T-cell (primary cell): ENCODE data around the gene EPHA2. TPM values are rescaled to one million over a fixed set of nuclear protein-coding genes. Genes with fewer than 3 reads are reported as not detected.

Experiments
- ATAC-seq, 4 experiments: fragments of 200-7000 bp in 3 of 4; fragments of 150-1000 bp in 1 of 4; cut with Tn5 transposase; replicated peaks in 1 of 4; 1 replicate in 3 of 4; 2 replicates in 1 of 4; pipeline ENCODE4 v1.10.0; 2021; ENCODE audit warnings: moderate library complexity in 3 of 4, mild to moderate bottlenecking in 2 of 4, moderate number of reproducible peaks in 1 of 4
- CTCF ChIA-PET, 2 donors: fragments of 300-600 bp; sonication (Branson Sonifier 250); formaldehyde crosslinking; loops; one replicate each; lab custom pipeline; 2022; ENCODE audit warnings: antibody characterized with exemption in 2 of 2; lab: Charles Lee
- POLR2A ChIA-PET, 2 donors: fragments of 300-600 bp; sonication (Branson Sonifier 250); formaldehyde crosslinking; loops; one replicate each; lab custom pipeline; 2022; ENCODE audit warnings: antibody characterized with exemption in 2 of 2; lab: Charles Lee
- DNase-seq, 35 experiments: peaks; one replicate each; pipeline versions ENCODE4 v3.0.0 to v3.0.0-alpha.2; 2013 to 2023
- H3K27ac ChIP-seq: one replicate; pipeline ENCODE4 v1.5.1; 2013; ENCODE audit warnings: low read length
- H3K27me3 ChIP-seq, 2 experiments: replicated peaks in 1 of 2; 1 replicate in 1 of 2; 2 replicates in 1 of 2; pipeline versions ENCODE4 v1.6.1 to v1.7.0; 2013; ENCODE audit warnings: low read length in 1 of 2, mixed read lengths in 1 of 2; ENCODE audit not compliant: control insufficient read depth in 2 of 2, insufficient read depth in 2 of 2; ENCODE audit errors: extremely low read depth in 1 of 2
- H3K36me3 ChIP-seq, 2 donors: 1 replicate in 1 of 2; 2 replicates in 1 of 2; pipeline versions ENCODE4 v1.6.1 to v1.7.0; 2013; ENCODE audit warnings: low read length in 1 of 2; ENCODE audit not compliant: control insufficient read depth in 2 of 2, insufficient read depth in 1 of 2; ENCODE audit errors: extremely low read depth in 1 of 2
- H3K4me1 ChIP-seq, 2 experiments: 1 replicate in 1 of 2; 2 replicates in 1 of 2; pipeline versions ENCODE4 v1.6.1 to v1.7.0; 2013; ENCODE audit warnings: low read length in 2 of 2, mixed read lengths in 1 of 2; ENCODE audit not compliant: insufficient read depth in 2 of 2, control insufficient read depth in 1 of 2; ENCODE audit errors: extremely low read depth in 1 of 2
- H3K4me3 ChIP-seq, 2 donors: 1 replicate in 1 of 2; 2 replicates in 1 of 2; pipeline versions ENCODE4 v1.5.1 to v1.7.0; 2013; ENCODE audit warnings: mild to moderate bottlenecking in 2 of 2, low read length in 1 of 2, moderate library complexity in 1 of 2; ENCODE audit not compliant: control insufficient read depth in 1 of 2; ENCODE audit errors: extremely low read depth in 1 of 2
- H3K9me3 ChIP-seq: 2 replicates; pipeline ENCODE4 v1.7.0; 2013
- H3K27ac Mint-ChIP-seq, 2 donors: one replicate each; pipeline ENCODE4 v1.8.0; 2020 to 2021; ENCODE audit warnings: mild to moderate bottlenecking in 2 of 2, mixed read lengths in 2 of 2
- H3K27me3 Mint-ChIP-seq, 2 donors: one replicate each; pipeline ENCODE4 v1.8.0; 2021 to 2022; ENCODE audit warnings: mixed read lengths in 2 of 2
- H3K36me3 Mint-ChIP-seq: one replicate; pipeline ENCODE4 v1.8.0; 2021; ENCODE audit warnings: mixed read lengths
- H3K4me1 Mint-ChIP-seq, 3 donors: one replicate each; pipeline ENCODE4 v1.8.0; 2020 to 2022; ENCODE audit warnings: mixed read lengths in 3 of 3, mild to moderate bottlenecking in 1 of 3
- H3K4me3 Mint-ChIP-seq, 3 donors: one replicate each; pipeline ENCODE4 v1.8.0; 2020 to 2022; ENCODE audit warnings: mild to moderate bottlenecking in 3 of 3, mixed read lengths in 3 of 3, moderate library complexity in 3 of 3
- H3K9me3 Mint-ChIP-seq, 3 donors: one replicate each; pipeline ENCODE4 v1.8.0; 2020 to 2022; ENCODE audit warnings: mixed read lengths in 3 of 3
- WGBS: methylation state at CpG from one replicate; pipeline ENCODE4 v1.1.5; 2013; ENCODE audit warnings: missing lambda C conversion rate; ENCODE audit not compliant: insufficient coverage; 5-methylcytosine and 5-hydroxymethylcytosine counted together
- total RNA-seq, 35 experiments: library from RNA in 6 of 35; stranded (reverse) in 6 of 35; fragments of 120-200 nt in 1 of 35; gene quantifications; one replicate each; pipeline versions ENCODE4 v1.2.1 to v1.2.4 and lab custom pipeline; 2013 to 2026

Gene EPHA2
- total RNA-seq, 5 donors from 2014 or later (not counting 1 experiment from before 2014, with no cell fraction given) = 0.19 to 0.66 (median 0.41) TPM; not detected in 1

DNA sequence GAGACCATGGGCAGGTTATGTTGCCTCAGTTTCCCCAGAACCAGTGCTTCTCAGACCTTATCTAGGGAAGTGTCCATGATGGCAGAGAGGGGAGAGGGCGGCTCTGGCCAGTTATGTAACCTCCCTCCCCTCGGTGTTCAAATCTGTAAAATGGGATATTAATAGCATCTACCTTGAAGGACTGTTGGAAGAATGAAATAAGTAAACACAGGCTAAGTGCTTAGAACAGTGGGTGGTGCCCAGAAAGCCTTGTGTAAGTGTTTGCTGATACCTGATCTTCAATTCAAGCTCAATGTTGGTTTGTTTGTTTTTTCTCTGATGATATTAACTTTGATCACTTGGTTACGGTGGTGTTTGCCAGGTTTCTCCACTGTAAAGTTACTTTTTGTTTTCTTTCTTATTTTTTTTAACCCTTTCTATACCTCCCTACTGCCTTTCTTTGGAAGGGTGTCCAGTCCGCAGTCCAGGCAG lies 34.9 kb downstream of the EPHA2 start:
- Mint-ChIP-seq H3K36me3 (no peaks in the 10 kb centered on the region), H3K9me3 (no peaks in the 10 kb centered on the region), H3K27ac (no peak overlapping the region), H3K27me3 (no peaks in the 10 kb centered on the region), H3K4me1 (peaks cover 8 to 14% (median 13%) of the 10 kb centered on the region in 3 donors), H3K4me3 (no peak overlapping the region)
- ChIA-PET CTCF (no interaction called here), POLR2A (no interaction called here)
- Histone ChIP-seq H3K36me3 (no peaks in the 10 kb centered on the region), H3K27ac (no peak overlapping the region), H3K4me3 (no peak overlapping the region), H3K4me1 (peaks cover 4 to 44% of the 10 kb centered on the region in 2 experiments), H3K27me3 (peaks cover 0 to 11% of the 10 kb centered on the region in 2 experiments), H3K9me3 (no peaks in the 10 kb centered on the region)
- no CpG with 5 or more reads among the region's 4 CpGs for WGBS
- ATAC-seq (no peak), DNase-seq (no peak)

DNA sequence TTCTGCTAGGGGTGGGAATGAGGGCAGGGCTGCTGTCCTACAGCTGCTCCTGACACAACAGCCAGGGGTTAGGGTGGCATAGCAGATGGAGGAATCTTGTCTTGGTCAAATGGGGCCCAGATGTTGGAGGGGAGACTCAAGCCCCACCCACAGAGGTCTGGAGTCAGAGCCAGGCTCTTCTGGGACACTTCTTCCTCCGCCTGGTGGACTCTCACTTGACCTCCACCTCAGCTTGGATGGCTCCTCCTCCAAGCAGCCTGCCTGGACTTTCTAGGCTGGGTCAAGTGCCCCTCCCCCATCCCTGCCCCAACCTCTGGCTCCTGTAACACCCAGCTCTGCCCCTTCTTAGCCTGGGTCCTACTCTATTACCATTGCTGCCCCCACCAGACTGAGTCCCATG lies 35.5 kb downstream of the EPHA2 start:
- Mint-ChIP-seq H3K9me3 (no peaks in the 10 kb centered on the region), H3K4me1 (peaks cover 8 to 14% (median 13%) of the 10 kb centered on the region in 3 donors), H3K4me3 (no peak overlapping the region), H3K27me3 (no peaks in the 10 kb centered on the region), H3K27ac (no peak overlapping the region), H3K36me3 (no peaks in the 10 kb centered on the region)
- ChIA-PET CTCF (no interaction called here), POLR2A (no interaction called here)
- 80% methylated on average over 1 of the region's 1 CpG for WGBS
- Histone ChIP-seq H3K27me3 (peaks cover 0 to 13% of the 10 kb centered on the region in 2 experiments), H3K27ac (no peak overlapping the region), H3K4me3 (no peak overlapping the region), H3K36me3 (no peaks in the 10 kb centered on the region), H3K4me1 (peaks cover 4 to 44% of the 10 kb centered on the region in 2 experiments), H3K9me3 (no peaks in the 10 kb centered on the region)
- DNase-seq = no peak
- no peak for ATAC-seq

- no peaks in the 10 kb centered on the region for H3K36me3 Mint-ChIP-seq
- ChIA-PET POLR2A (no interaction called here), CTCF (no interaction called here)
- ATAC-seq = no peak
- H3K4me1 Mint-ChIP-seq = peaks cover 8 to 14% (median 13%) of the 10 kb centered on the region in 3 donors
- Histone ChIP-seq H3K27me3 (peaks cover 0 to 18% of the 10 kb centered on the region in 2 experiments), H3K9me3 (no peaks in the 10 kb centered on the region), H3K4me3 (no peak overlapping the region), H3K4me1 (peaks cover 4 to 43% of the 10 kb centered on the region in 2 experiments), H3K36me3 (no peaks in the 10 kb centered on the region), H3K27ac (no peak overlapping the region)
- H3K27me3 Mint-ChIP-seq = no peaks in the 10 kb centered on the region
- DNase-seq = no peak
- no peak overlapping the region for H3K4me3 Mint-ChIP-seq
- H3K9me3 Mint-ChIP-seq = no peaks in the 10 kb centered on the region
- 100% methylated on average over 1 of the region's 10 CpGs for WGBS
- H3K27ac Mint-ChIP-seq = no peak overlapping the region
These were observed 35.9 kb downstream of the EPHA2 start for GRCh38 chr1:16119926-16120325.

DNA sequence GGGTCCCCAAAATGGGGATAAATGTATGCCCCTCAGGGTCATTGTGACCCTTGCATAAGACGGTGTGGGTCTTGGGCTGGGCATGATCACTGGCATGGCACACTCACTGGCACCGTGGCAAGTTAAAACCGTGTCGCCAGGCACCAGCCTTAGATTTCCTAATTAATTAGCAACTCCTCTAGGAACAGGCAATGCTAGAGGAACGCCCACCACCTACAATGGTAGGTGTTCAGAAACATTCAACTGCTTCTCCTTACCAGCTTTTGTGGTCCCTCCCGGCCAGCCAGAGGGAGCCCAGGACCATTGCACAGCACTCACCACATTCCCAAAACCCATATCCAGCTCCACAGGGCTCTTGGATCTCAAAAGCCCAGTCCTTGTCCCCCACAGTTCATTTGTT lies 36.4 kb downstream of the EPHA2 start:
- H3K27ac Mint-ChIP-seq = no peak overlapping the region
- Histone ChIP-seq H3K27ac (no peak overlapping the region), H3K4me1 (peaks cover 4 to 38% of the 10 kb centered on the region in 2 experiments), H3K9me3 (no peaks in the 10 kb centered on the region), H3K36me3 (no peaks in the 10 kb centered on the region), H3K4me3 (no peak overlapping the region), H3K27me3 (peaks cover 0 to 20% of the 10 kb centered on the region in 2 experiments)
- no peaks in the 10 kb centered on the region for H3K9me3 Mint-ChIP-seq
- POLR2A ChIA-PET = no interaction called here
- no peaks in the 10 kb centered on the region for H3K36me3 Mint-ChIP-seq
- ATAC-seq = no peak
- no peak overlapping the region for H3K4me3 Mint-ChIP-seq
- H3K4me1 Mint-ChIP-seq = peaks cover 8 to 14% (median 13%) of the 10 kb centered on the region in 3 donors
- no peaks in the 10 kb centered on the region for H3K27me3 Mint-ChIP-seq
- no peak for DNase-seq
- WGBS = 81% methylated on average over 5 of the region's 6 CpGs
- CTCF ChIA-PET = no interaction called here

DNA sequence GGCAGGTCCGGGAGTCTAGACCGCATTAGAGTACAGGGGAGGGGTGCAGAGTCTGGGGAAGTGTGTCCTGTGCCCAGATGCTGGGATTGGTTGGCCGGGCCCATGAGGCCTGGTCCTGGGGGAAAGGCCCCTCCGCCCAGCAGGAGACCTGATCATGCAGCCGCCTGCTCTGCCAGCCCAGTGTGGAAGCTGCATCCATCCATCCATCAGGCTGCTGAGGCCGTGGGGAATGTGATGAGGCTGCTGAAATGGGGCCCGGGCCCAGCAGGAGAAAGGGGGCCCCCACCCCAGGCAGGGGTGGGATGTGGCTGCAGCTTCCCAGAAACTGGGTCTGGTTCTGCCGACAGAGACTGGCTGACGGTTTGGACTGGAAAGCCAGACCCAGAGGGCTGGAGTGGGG lies 37.2 kb downstream of the EPHA2 start:
- H3K4me1 ChIP-seq = peaks cover 4 to 30% of the 10 kb centered on the region in 2 experiments
- POLR2A ChIA-PET = no interaction called here
- peaks cover 0 to 20% of the 10 kb centered on the region in 2 experiments for H3K27me3 ChIP-seq
- no peak for DNase-seq
- no peak overlapping the region for H3K4me3 ChIP-seq
- Mint-ChIP-seq H3K27me3 (no peaks in the 10 kb centered on the region), H3K4me3 (no peak overlapping the region), H3K27ac (no peak overlapping the region), H3K36me3 (no peaks in the 10 kb centered on the region), H3K9me3 (no peaks in the 10 kb centered on the region), H3K4me1 (peaks cover 8 to 12% (median 12%) of the 10 kb centered on the region in 3 donors)
- no peaks in the 10 kb centered on the region for H3K9me3 ChIP-seq
- H3K36me3 ChIP-seq = no peaks in the 10 kb centered on the region
- ATAC-seq = no peak
- CTCF ChIA-PET = no interaction called here
- 68% methylated on average over 5 of the region's 9 CpGs for WGBS
- no peak overlapping the region for H3K27ac ChIP-seq

DNA sequence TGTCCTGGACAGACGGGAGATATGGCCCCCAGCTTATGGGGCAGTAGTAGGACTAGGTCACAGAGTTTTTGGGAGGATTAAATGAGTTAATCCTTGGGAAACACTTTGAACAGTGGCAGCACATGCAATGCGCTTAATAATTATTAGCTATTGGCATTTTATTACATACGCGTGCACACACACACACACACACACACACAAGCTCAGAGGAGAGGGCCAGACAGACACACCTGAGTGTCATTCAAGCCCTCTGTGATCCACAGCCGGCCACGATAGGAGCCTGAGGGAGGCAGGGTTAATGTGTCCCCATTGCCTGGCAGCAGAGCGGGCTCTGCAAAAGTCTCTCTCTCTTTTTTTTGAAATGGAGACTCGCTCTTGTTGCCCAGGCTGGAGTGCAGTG lies 37.9 kb downstream of the EPHA2 start:
- Histone ChIP-seq H3K27ac (no peak overlapping the region), H3K4me3 (no peak overlapping the region), H3K36me3 (no peaks in the 10 kb centered on the region), H3K4me1 (peaks cover 3 to 23% of the 10 kb centered on the region in 2 experiments), H3K27me3 (peaks cover 0 to 25% of the 10 kb centered on the region in 2 experiments), H3K9me3 (no peaks in the 10 kb centered on the region)
- WGBS = 85% methylated on average over 4 of the region's 8 CpGs
- Mint-ChIP-seq H3K36me3 (no peaks in the 10 kb centered on the region), H3K27ac (no peak overlapping the region), H3K9me3 (no peaks in the 10 kb centered on the region), H3K27me3 (peaks cover 0 to 4% of the 10 kb centered on the region in 2 donors), H3K4me1 (peaks cover 4 to 7% (median 7%) of the 10 kb centered on the region in 3 donors), H3K4me3 (no peak overlapping the region)
- CTCF ChIA-PET = no interaction called here
- ATAC-seq (no peak), DNase-seq (no peak)
- POLR2A ChIA-PET = no interaction called here
